Thyroid gland (tissue), 4 donors: ENCODE results near the gene TXK. TPM values are rescaled to one million over a fixed set of nuclear protein-coding genes. Genes with fewer than 3 reads are reported as not detected.

Experiments used
- DNase-seq, 2 donors: peaks; one replicate each; pipeline ENCODE4 v3.0.0-alpha.2; 2019
- H3K27ac ChIP-seq, 3 donors: fragments of 200-600 bp; sonication (generic); 1 replicate in 2 of 3; 2 replicates in 1 of 3; pipeline ENCODE4 v1.5.1; 2016 to 2019; ENCODE audit warnings: mild to moderate bottlenecking in 1 of 3, moderate library complexity in 1 of 3
- H3K27me3 ChIP-seq: fragments of 200-600 bp; sonication (generic); one replicate; pipeline ENCODE4 v1.5.1; 2019
- H3K36me3 ChIP-seq, 2 donors: fragments of 200-600 bp; sonication (generic); one replicate each; pipeline ENCODE4 v1.5.1; 2016 to 2019
- H3K4me1 ChIP-seq, 2 donors: fragments of 200-600 bp; sonication (generic); one replicate each; pipeline ENCODE4 v1.5.1; 2017 to 2019
- H3K4me3 ChIP-seq, 3 donors: fragments of 200-600 bp; sonication (generic); replicated peaks in 1 of 3; 1 replicate in 2 of 3; 2 replicates in 1 of 3; pipeline ENCODE4 v1.5.1; 2016; ENCODE audit warnings: mild to moderate bottlenecking in 1 of 3
- H3K9me3 ChIP-seq: fragments of 200-600 bp; sonication (generic); one replicate; pipeline ENCODE4 v1.5.1; 2017
- POLR2A ChIP-seq, 2 donors: fragments of 450-650 bp; IDR thresholded peaks; one replicate each; pipeline ENCODE4 v1.6.1; 2017; ENCODE audit warnings: antibody characterized with exemption in 2 of 2, mild to moderate bottlenecking in 2 of 2, moderate library complexity in 1 of 2
- WGBS, 2 donors: methylation state at CpG; one replicate each; pipeline ENCODE4 v1.1.5; 2017; 5-methylcytosine and 5-hydroxymethylcytosine counted together
- intact Hi-C: fragments of 100-400 bp; cut with DNase I; formaldehyde crosslinking; loops from one replicate; pipeline ENCODE4 v1.15.1; 2023
- small RNA-seq: library from RNA; depleted of rRNA; stranded (forward); fragments of <200 nt; gene quantifications from one replicate; pipeline ENCODE3, GENCODE V24; 2016
- total RNA-seq, 4 donors: library from RNA; depleted of rRNA; stranded (reverse); fragments of >200 nt; gene quantifications; one replicate each; pipeline ENCODE4 v1.2.3, GENCODE V29; 2016
- TF ChIP-seq, protein P1 (sequence below), 6 experiments: fragments of 200-600 bp in 3 of 6; fragments of 450-650 bp in 3 of 6; sonication (generic) in 3 of 6; IDR thresholded peaks; one replicate each; pipeline ENCODE4 v1.5.1; 2016 to 2019; ENCODE audit warnings: antibody characterized with exemption in 6 of 6, mild to moderate bottlenecking in 2 of 6, inconsistent platforms in 1 of 6, moderate library complexity in 1 of 6

TXK gene
- total RNA-seq, 4 donors from 2014 or later: 1.8 to 3.6 (median 1.9) TPM

DNA sequence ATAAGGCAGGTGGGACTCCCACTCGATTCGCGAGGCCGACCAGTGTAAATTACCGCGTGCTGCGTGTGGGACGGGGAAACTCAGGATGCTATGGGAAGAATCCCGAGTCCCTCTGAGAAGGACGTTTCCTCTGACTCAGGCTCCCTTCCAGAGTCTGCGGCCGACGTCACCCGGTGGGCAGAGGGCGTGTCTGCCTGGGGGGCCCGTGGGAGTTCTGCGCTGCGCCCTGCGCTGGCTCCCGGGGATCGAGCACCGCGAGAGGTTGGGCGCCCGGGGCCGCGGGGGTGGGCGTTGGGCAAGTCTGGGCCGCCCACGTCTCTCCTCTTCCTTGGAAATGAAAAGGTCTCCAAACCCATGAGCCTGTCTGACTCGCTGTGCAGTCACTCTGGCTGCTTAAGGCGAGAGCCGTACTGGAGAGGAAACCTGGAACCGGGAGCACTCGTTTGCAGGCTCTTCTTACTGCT is 116.9 kb downstream of the TXK start:
- intact Hi-C loops: no loop called here
- TF ChIP-seq, protein P1, sequence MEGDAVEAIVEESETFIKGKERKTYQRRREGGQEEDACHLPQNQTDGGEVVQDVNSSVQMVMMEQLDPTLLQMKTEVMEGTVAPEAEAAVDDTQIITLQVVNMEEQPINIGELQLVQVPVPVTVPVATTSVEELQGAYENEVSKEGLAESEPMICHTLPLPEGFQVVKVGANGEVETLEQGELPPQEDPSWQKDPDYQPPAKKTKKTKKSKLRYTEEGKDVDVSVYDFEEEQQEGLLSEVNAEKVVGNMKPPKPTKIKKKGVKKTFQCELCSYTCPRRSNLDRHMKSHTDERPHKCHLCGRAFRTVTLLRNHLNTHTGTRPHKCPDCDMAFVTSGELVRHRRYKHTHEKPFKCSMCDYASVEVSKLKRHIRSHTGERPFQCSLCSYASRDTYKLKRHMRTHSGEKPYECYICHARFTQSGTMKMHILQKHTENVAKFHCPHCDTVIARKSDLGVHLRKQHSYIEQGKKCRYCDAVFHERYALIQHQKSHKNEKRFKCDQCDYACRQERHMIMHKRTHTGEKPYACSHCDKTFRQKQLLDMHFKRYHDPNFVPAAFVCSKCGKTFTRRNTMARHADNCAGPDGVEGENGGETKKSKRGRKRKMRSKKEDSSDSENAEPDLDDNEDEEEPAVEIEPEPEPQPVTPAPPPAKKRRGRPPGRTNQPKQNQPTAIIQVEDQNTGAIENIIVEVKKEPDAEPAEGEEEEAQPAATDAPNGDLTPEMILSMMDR (IDR thresholded peaks at IDR 0.05): no peak
- no peak for TF ChIP-seq POLR2A (IDR thresholded peaks at IDR 0.05)
- peak overlapping the region; percentile 34 to 72 (median 57) for H3K4me3 ChIP-seq
- peak overlapping the region; percentile 18 to 82 (median 60) for H3K27ac ChIP-seq
- H3K4me1 ChIP-seq: peaks cover 0 to 9% of the 10 kb centered on the region in 2 donors
- DNase-seq: peak; percentile 45 to 74
- no peaks in the 10 kb centered on the region for H3K36me3 ChIP-seq
- no peaks in the 10 kb centered on the region for H3K9me3 ChIP-seq
- no peaks in the 10 kb centered on the region for H3K27me3 ChIP-seq
- 0% methylated on average over 3 to 21 of the region's 35 CpGs for WGBS, 2 donors

Small RNAs within 50 kb of the gene (small RNA-seq; reads per million reads assigned to genes)
- gene RF00019 (not detected), gene RF00026 (not detected), gene RNU6-838P (not detected)

Other genes with a start within 250 kb of the TXK start
- gene NFXL1, start 219.7 kb downstream of the TXK start, total RNA-seq: 10 to 100 TPM; 17.3 to 66.4 (median 23.0) TPM
- gene CNGA1, start 117.6 kb downstream of the TXK start, total RNA-seq: 1 to 10 TPM in 1 of 4 donors, under 1 TPM in 2, not detected in 1; 0.34 to 1.8 (median 0.94) TPM
- gene NIPAL1, start 117.5 kb downstream of the TXK start, total RNA-seq: 10 to 100 TPM in 1 of 4 donors, 1 to 10 TPM in 3; 3.5 to 10.1 (median 3.7) TPM
- 10 to 100 TPM in 1 of 4 donors, 1 to 10 TPM in 3; 3.6 to 12.7 (median 3.9) TPM for gene TEC, start 135.6 kb upstream of the TXK start, total RNA-seq
- 100 to 1,000 TPM in 1 of 4 donors, 10 to 100 TPM in 3; 40.8 to 191 (median 82.5) TPM for gene SLAIN2, start 207.3 kb upstream of the TXK start, total RNA-seq